GM23338 (cell line): ENCODE measurements around the gene ZNF324. TPM values are rescaled to one million over a fixed set of nuclear protein-coding genes. Genes with fewer than 3 reads are reported as not detected.

Experiments
- ATAC-seq: fragments of 200-7000 bp; cut with Tn5 transposase; 3 replicates; pipeline ENCODE4 v1.9.1; 2020
- DNase-seq: peaks from one replicate; pipeline ENCODE4 v3.0.0-alpha.2; 2015; ENCODE audit warnings: low spot score
- H2AFZ ChIP-seq: fragments of 200-600 bp; sonication (generic); 2 replicates; pipeline ENCODE4 v1.8.0; 2016; ENCODE audit warnings: antibody characterized with exemption, mild to moderate bottlenecking, moderate library complexity
- H3F3A ChIP-seq: fragments of 200-600 bp; sonication (generic); replicated peaks from 2 replicates; pipeline ENCODE4 v1.8.0; 2017; ENCODE audit warnings: antibody characterized with exemption, mixed run types, low read depth
- H3K27ac ChIP-seq: fragments of 200-600 bp; sonication (generic); 2 replicates; pipeline ENCODE4 v1.6.1; 2016; ENCODE audit warnings: low read depth
- H3K27me3 ChIP-seq: fragments of 200-600 bp; sonication (generic); 2 replicates; pipeline ENCODE4 v1.8.0; 2016; ENCODE audit warnings: mild to moderate bottlenecking, mixed run types, moderate library complexity; ENCODE audit not compliant: insufficient read depth
- H3K36me3 ChIP-seq: fragments of 200-600 bp; sonication (generic); 2 replicates; pipeline ENCODE4 v1.8.0; 2016; ENCODE audit warnings: mild to moderate bottlenecking; ENCODE audit not compliant: insufficient read depth
- H3K4me1 ChIP-seq: fragments of 200-600 bp; sonication (generic); 2 replicates; pipeline ENCODE4 v1.8.0; 2016; ENCODE audit warnings: mild to moderate bottlenecking, moderate library complexity; ENCODE audit not compliant: insufficient read depth
- H3K4me2 ChIP-seq: fragments of 200-600 bp; sonication (generic); 2 replicates; pipeline ENCODE4 v1.7.1; 2017; ENCODE audit warnings: mixed run types
- H3K4me3 ChIP-seq: fragments of 200-600 bp; sonication (generic); 2 replicates; pipeline ENCODE4 v1.6.1; 2016; ENCODE audit warnings: mixed run types
- H3K79me2 ChIP-seq: fragments of 200-600 bp; sonication (generic); replicated peaks from 2 replicates; pipeline ENCODE4 v1.8.0; 2017; ENCODE audit warnings: mild to moderate bottlenecking; ENCODE audit not compliant: insufficient read depth
- H3K9me2 ChIP-seq: fragments of 200-600 bp; sonication (generic); 2 replicates; pipeline ENCODE4 v1.8.0; 2017; ENCODE audit not compliant: insufficient read depth
- H4K20me1 ChIP-seq: fragments of 200-600 bp; sonication (generic); replicated peaks from 2 replicates; pipeline ENCODE4 v1.8.0; 2017; ENCODE audit warnings: mild to moderate bottlenecking; ENCODE audit not compliant: insufficient read depth
- H3K27ac Mint-ChIP-seq: 2 replicates; pipeline ENCODE4 v1.8.0; 2020; ENCODE audit warnings: inconsistent platforms, mild to moderate bottlenecking, moderate library complexity, mixed read lengths
- H3K27me3 Mint-ChIP-seq: 3 replicates; pipeline ENCODE4 v1.8.0; 2022; ENCODE audit warnings: low read depth, mild to moderate bottlenecking, moderate library complexity, mixed read lengths, inconsistent platforms; ENCODE audit not compliant: insufficient read depth, poor library complexity
- H3K36me3 Mint-ChIP-seq: 3 replicates; pipeline ENCODE4 v1.8.0; 2021; ENCODE audit warnings: low read depth, mild to moderate bottlenecking, inconsistent platforms, moderate library complexity, mixed read lengths
- H3K4me1 Mint-ChIP-seq: 3 replicates; pipeline ENCODE4 v1.8.0; 2020; ENCODE audit warnings: mild to moderate bottlenecking, inconsistent platforms, mixed read lengths
- H3K4me3 Mint-ChIP-seq: 3 replicates; pipeline ENCODE4 v1.8.0; 2021; ENCODE audit warnings: moderate library complexity, mild to moderate bottlenecking, inconsistent platforms, mixed read lengths
- H3K9me3 Mint-ChIP-seq: 3 replicates; pipeline ENCODE4 v1.8.0; 2020; ENCODE audit warnings: moderate library complexity, mild to moderate bottlenecking, inconsistent platforms, mixed read lengths
- CREB1 ChIP-seq: fragments of 250-450 bp; sonication (Bioruptor Pico); IDR thresholded peaks from 2 replicates; pipeline ENCODE4 v1.5.0; 2020; ENCODE audit warnings: low read depth, mild to moderate bottlenecking, moderate library complexity
- ETS1 ChIP-seq: IDR thresholded peaks from 2 replicates; pipeline ENCODE4 v1.6.1; 2016; ENCODE audit warnings: antibody characterized with exemption
- EZH2 ChIP-seq: fragments of 200-600 bp; sonication (generic); IDR thresholded peaks from one replicate; pipeline ENCODE4 v1.8.0; 2017; ENCODE audit warnings: antibody characterized with exemption, mild to moderate bottlenecking, low read depth; ENCODE audit not compliant: unreplicated experiment
- EZH2phosphoT487 ChIP-seq: fragments of 200-600 bp; sonication (generic); IDR thresholded peaks from one replicate; pipeline ENCODE4 v1.8.1; 2018; ENCODE audit warnings: antibody characterized with exemption; ENCODE audit not compliant: unreplicated experiment
- JUNB ChIP-seq: IDR thresholded peaks from one replicate; pipeline ENCODE4 v1.6.1; 2016; ENCODE audit warnings: antibody characterized with exemption; ENCODE audit not compliant: unreplicated experiment
- NANOG ChIP-seq: IDR thresholded peaks from 2 replicates; pipeline ENCODE4 v1.6.1; 2016; ENCODE audit warnings: antibody characterized with exemption, borderline replicate concordance
- POLR2AphosphoS5 ChIP-seq: IDR thresholded peaks from 2 replicates; pipeline ENCODE4 v1.6.1; 2016; ENCODE audit warnings: antibody characterized with exemption, low read depth
- REST ChIP-seq: IDR thresholded peaks from one replicate; pipeline ENCODE4 v1.6.1; 2018; ENCODE audit warnings: antibody characterized with exemption; ENCODE audit not compliant: unreplicated experiment
- STAT1 ChIP-seq: IDR thresholded peaks from one replicate; pipeline ENCODE4 v1.6.1; 2016; ENCODE audit warnings: antibody characterized with exemption; ENCODE audit not compliant: unreplicated experiment
- ZNF114 ChIP-seq: fragments of 250-450 bp; sonication (Bioruptor Pico); IDR thresholded peaks from 2 replicates; pipeline ENCODE4 v1.5.0; 2020; ENCODE audit warnings: mild to moderate bottlenecking, moderate library complexity
- ZNF331 ChIP-seq: fragments of 250-450 bp; sonication (Bioruptor Pico); IDR thresholded peaks from 2 replicates; pipeline ENCODE4 v1.5.0; 2020; ENCODE audit warnings: low read depth, mild to moderate bottlenecking, moderate library complexity
- long read RNA-seq: library from polyadenylated mRNA; unstranded; transcript quantifications from one replicate; pipeline ENCODE4 v2.0.0, GENCODE V29; 2020; ENCODE audit not compliant: unreplicated experiment
- polyA plus RNA-seq: library from polyadenylated mRNA; unstranded; fragments of >200 nt; fragmentation: Nextera tagmentation; extraction: Ambion mirVana; gene quantifications from 2 replicates; pipeline ENCODE4 v1.2.1, GENCODE V29; 2016
- total RNA-seq: library from RNA; depleted of rRNA; stranded (reverse); fragments of >200 nt; shearing (Covaris generic); gene quantifications from 2 replicates; pipeline ENCODE4 v1.2.3, GENCODE V29; 2014; rRNA removed
- TF ChIP-seq, protein P1 (sequence below), 2 experiments: fragments of 200-600 bp in 1 of 2; sonication (generic) in 1 of 2; conservative IDR thresholded peaks; 2 replicates each; pipeline versions ENCODE4 v1.5.1 to v1.6.1; 2016 to 2017; ENCODE audit warnings: antibody characterized with exemption in 2 of 2, low read depth in 2 of 2, mild to moderate bottlenecking in 2 of 2, moderate library complexity in 1 of 2
- TF ChIP-seq, protein P2 (sequence below): fragments of 250-450 bp; sonication (Bioruptor Pico); IDR thresholded peaks from 2 replicates; pipeline ENCODE4 v1.5.0; 2020; ENCODE audit warnings: mild to moderate bottlenecking, moderate library complexity

The ZNF324 gene
- total RNA-seq: 11.4 and 15.0 TPM in 2 replicates
- 3.5 and 3.9 TPM in 2 replicates for polyA plus RNA-seq
- long read RNA-seq, partial matches to known transcripts: 0 of 1 reads
- long read RNA-seq, other reads (novel, unspliced or antisense): 0 of 1 reads

DNA sequence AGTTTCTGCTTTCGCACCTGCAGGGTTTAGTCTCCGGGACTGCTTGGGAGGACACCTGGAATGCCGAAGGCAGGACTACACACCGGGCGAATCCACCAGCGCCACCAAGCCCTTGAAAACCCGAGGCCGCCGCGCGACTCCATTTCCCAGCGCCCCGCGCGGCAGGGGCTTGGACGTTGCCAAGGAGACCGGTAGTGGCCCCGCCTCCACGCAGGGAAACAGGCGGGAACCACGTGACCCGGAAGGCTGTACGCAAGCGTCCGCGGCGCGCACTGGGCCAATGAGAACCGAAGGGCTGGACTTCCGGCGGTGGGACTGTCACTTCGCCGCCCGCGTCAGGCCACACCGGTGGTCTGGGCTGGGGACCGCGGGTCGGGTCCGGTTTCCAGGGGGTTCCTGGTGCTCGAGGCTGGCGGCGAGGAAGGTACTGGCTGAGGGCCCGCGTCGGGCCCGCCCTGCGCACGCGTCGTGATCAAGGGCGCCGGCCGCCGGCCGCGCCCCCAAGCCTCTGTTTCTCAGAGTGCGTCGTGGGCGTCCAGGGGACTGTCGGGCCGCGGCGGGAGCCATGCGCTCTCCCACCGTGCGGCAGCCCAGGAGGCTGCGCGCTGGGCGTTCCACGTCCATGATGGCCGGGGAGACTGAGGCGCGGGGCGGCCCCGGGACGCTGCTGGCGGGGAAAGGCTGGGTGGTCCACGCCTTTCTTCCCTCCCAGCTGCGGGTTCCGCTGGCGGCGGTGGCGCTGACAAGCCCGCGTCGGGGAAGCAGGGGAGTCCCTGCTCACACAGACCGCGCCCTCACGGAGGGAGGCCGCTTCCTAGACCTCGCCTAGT is at the start of gene ZNF324:
TSS of gene ZNF324 (plus strand) at position 321 of the 830 bp plus-strand sequence. CDS start 2,106 bp downstream, outside the sequence.
- Histone ChIP-seq H3K79me2 (no peaks in the 10 kb centered on the region), H3K4me2 (peak within 1 kb of the TSS; percentile 84), H3K36me3 (no peaks in the 10 kb centered on the region), H3K4me1 (peaks cover 4% of the 10 kb centered on the region), H3K4me3 (peak within 1 kb of the TSS; percentile 83), H3K27ac (no peak within 1 kb of the TSS), H3F3A (peaks cover 4% of the 10 kb centered on the region), H3K9me2 (no peaks in the 10 kb centered on the region), H3K27me3 (peaks cover 11% of the 10 kb centered on the region), H4K20me1 (no peaks in the 10 kb centered on the region), H2AFZ (peak within 1 kb of the TSS; percentile 99)
- peaks cover 8% of the 10 kb centered on the region; the same call in 2 of the 3 replicates for H3K36me3 Mint-ChIP-seq
- no peak for TF ChIP-seq REST
- peak; percentile 51; the same call in 1 of the 2 replicates for TF ChIP-seq POLR2AphosphoS5
- TF ChIP-seq CREB1 (CRISPR knock-in tag): peak; percentile 81
- no peak for TF ChIP-seq STAT1
- TF ChIP-seq EZH2: no peak
- TF ChIP-seq, protein P1, sequence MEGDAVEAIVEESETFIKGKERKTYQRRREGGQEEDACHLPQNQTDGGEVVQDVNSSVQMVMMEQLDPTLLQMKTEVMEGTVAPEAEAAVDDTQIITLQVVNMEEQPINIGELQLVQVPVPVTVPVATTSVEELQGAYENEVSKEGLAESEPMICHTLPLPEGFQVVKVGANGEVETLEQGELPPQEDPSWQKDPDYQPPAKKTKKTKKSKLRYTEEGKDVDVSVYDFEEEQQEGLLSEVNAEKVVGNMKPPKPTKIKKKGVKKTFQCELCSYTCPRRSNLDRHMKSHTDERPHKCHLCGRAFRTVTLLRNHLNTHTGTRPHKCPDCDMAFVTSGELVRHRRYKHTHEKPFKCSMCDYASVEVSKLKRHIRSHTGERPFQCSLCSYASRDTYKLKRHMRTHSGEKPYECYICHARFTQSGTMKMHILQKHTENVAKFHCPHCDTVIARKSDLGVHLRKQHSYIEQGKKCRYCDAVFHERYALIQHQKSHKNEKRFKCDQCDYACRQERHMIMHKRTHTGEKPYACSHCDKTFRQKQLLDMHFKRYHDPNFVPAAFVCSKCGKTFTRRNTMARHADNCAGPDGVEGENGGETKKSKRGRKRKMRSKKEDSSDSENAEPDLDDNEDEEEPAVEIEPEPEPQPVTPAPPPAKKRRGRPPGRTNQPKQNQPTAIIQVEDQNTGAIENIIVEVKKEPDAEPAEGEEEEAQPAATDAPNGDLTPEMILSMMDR (conservative IDR thresholded peaks at IDR 0.05; ENCODE audit: low read depth in 2 of 2): peak in 1 of 2 experiments; percentile 13; a peak in 1 of 4 replicates
- TF ChIP-seq ZNF331 (CRISPR knock-in tag): no peak
- no peak for TF ChIP-seq NANOG
- TF ChIP-seq, protein P2, sequence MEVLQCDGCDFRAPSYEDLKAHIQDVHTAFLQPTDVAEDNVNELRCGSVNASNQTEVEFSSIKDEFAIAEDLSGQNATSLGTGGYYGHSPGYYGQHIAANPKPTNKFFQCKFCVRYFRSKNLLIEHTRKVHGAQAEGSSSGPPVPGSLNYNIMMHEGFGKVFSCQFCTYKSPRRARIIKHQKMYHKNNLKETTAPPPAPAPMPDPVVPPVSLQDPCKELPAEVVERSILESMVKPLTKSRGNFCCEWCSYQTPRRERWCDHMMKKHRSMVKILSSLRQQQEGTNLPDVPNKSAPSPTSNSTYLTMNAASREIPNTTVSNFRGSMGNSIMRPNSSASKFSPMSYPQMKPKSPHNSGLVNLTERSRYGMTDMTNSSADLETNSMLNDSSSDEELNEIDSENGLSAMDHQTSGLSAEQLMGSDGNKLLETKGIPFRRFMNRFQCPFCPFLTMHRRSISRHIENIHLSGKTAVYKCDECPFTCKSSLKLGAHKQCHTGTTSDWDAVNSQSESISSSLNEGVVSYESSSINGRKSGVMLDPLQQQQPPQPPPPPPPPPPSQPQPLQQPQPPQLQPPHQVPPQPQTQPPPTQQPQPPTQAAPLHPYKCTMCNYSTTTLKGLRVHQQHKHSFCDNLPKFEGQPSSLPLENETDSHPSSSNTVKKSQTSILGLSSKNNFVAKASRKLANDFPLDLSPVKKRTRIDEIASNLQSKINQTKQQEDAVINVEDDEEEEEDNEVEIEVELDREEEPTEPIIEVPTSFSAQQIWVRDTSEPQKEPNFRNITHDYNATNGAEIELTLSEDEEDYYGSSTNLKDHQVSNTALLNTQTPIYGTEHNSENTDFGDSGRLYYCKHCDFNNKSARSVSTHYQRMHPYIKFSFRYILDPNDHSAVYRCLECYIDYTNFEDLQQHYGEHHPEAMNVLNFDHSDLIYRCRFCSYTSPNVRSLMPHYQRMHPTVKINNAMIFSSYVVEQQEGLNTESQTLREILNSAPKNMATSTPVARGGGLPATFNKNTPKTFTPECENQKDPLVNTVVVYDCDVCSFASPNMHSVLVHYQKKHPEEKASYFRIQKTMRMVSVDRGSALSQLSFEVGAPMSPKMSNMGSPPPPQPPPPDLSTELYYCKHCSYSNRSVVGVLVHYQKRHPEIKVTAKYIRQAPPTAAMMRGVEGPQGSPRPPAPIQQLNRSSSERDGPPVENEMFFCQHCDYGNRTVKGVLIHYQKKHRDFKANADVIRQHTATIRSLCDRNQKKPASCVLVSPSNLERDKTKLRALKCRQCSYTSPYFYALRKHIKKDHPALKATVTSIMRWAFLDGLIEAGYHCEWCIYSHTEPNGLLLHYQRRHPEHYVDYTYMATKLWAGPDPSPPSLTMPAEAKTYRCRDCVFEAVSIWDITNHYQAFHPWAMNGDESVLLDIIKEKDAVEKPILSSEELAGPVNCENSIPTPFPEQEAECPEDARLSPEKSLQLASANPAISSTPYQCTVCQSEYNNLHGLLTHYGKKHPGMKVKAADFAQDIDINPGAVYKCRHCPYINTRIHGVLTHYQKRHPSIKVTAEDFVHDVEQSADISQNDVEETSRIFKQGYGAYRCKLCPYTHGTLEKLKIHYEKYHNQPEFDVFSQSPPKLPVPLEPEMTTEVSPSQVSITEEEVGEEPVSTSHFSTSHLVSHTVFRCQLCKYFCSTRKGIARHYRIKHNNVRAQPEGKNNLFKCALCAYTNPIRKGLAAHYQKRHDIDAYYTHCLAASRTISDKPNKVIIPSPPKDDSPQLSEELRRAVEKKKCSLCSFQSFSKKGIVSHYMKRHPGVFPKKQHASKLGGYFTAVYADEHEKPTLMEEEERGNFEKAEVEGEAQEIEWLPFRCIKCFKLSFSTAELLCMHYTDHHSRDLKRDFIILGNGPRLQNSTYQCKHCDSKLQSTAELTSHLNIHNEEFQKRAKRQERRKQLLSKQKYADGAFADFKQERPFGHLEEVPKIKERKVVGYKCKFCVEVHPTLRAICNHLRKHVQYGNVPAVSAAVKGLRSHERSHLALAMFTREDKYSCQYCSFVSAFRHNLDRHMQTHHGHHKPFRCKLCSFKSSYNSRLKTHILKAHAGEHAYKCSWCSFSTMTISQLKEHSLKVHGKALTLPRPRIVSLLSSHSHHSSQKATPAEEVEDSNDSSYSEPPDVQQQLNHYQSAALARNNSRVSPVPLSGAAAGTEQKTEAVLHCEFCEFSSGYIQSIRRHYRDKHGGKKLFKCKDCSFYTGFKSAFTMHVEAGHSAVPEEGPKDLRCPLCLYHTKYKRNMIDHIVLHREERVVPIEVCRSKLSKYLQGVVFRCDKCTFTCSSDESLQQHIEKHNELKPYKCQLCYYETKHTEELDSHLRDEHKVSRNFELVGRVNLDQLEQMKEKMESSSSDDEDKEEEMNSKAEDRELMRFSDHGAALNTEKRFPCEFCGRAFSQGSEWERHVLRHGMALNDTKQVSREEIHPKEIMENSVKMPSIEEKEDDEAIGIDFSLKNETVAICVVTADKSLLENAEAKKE (CRISPR knock-in tag): no peak
- TF ChIP-seq ZNF114: no peak
- peak; percentile 78 for TF ChIP-seq ETS1
- no peak for TF ChIP-seq EZH2phosphoT487
- TF ChIP-seq JUNB: no peak
- peaks cover 12% of the 10 kb centered on the region for H3K27me3 Mint-ChIP-seq
- H3K27ac Mint-ChIP-seq: no peak within 1 kb of the TSS
- peak within 1 kb of the TSS; percentile 71 for H3K4me3 Mint-ChIP-seq
- no peaks in the 10 kb centered on the region for H3K9me3 Mint-ChIP-seq
- ATAC-seq (peak; percentile 93), DNase-seq (peak; percentile 100)
- H3K4me1 Mint-ChIP-seq: peaks cover 16% of the 10 kb centered on the region; the same call in 2 of the 3 replicates
